HepG2 (cell line): ENCODE measurements around the gene TRPV2. TPM values are rescaled to one million over a fixed set of nuclear protein-coding genes. Genes with fewer than 3 reads are reported as not detected.
A peak's percentile ranks its signal among the peaks of the same experiment; 100 is the strongest.

Source experiments
- ARHGAP35 ChIP-seq: sonication (generic); formaldehyde crosslinking; IDR thresholded peaks from 2 replicates; pipeline ENCODE4 v1.9.0; 2022; ENCODE audit warnings: mild to moderate bottlenecking, inconsistent platforms, moderate library complexity, missing genetic modification reagents, borderline replicate concordance
- EEA1 ChIP-seq: sonication (generic); formaldehyde crosslinking; IDR thresholded peaks from 2 replicates; pipeline ENCODE4 v1.5.1; 2020; ENCODE audit warnings: mild to moderate bottlenecking, missing genetic modification reagents, borderline replicate concordance
- JUN ChIP-seq: sonication (generic); formaldehyde crosslinking; IDR thresholded peaks from 2 replicates; pipeline ENCODE4 v1.4.0; 2020; ENCODE audit warnings: mild to moderate bottlenecking, missing genetic modification reagents
- KMT2B ChIP-seq: IDR thresholded peaks from 2 replicates; pipeline ENCODE4 v1.6.1; 2016; ENCODE audit warnings: missing genetic modification reagents, missing compliant biosample characterization
- MLX ChIP-seq: IDR thresholded peaks from 2 replicates; pipeline ENCODE4 v1.6.1; 2016
- MTA1 ChIP-seq: sonication (generic); formaldehyde crosslinking; IDR thresholded peaks from 2 replicates; pipeline ENCODE4 v1.4.0; 2020; ENCODE audit warnings: missing genetic modification reagents, mild to moderate bottlenecking, borderline replicate concordance
- MTF2 ChIP-seq: sonication (generic); formaldehyde crosslinking; IDR thresholded peaks from 2 replicates; pipeline ENCODE4 v1.5.0; 2020; ENCODE audit warnings: missing genetic modification reagents, borderline replicate concordance
- MZF1 ChIP-seq: sonication (generic); formaldehyde crosslinking; IDR thresholded peaks from 2 replicates; pipeline ENCODE4 v1.8.1; 2023; ENCODE audit warnings: mild to moderate bottlenecking, missing genetic modification reagents, borderline replicate concordance
- POLR2AphosphoS5 ChIP-seq: IDR thresholded peaks from 2 replicates; pipeline ENCODE4 v1.6.1; 2012; ENCODE audit warnings: low read depth, low read length
- SIN3A ChIP-seq: IDR thresholded peaks from 2 replicates; pipeline ENCODE4 v1.6.1; 2011; ENCODE audit warnings: low read depth, mild to moderate bottlenecking, control low read depth, low read length, borderline replicate concordance
- ZFY ChIP-seq: sonication (generic); formaldehyde crosslinking; IDR thresholded peaks from 2 replicates; pipeline ENCODE4 v1.4.0; 2020; ENCODE audit warnings: missing genetic modification reagents
- ZNF205 ChIP-seq: IDR thresholded peaks from 2 replicates; pipeline ENCODE4 v1.6.1; 2018; ENCODE audit warnings: missing biosample characterization, missing genetic modification reagents
- ZNF317 ChIP-seq: sonication (generic); formaldehyde crosslinking; IDR thresholded peaks from 2 replicates; pipeline ENCODE4 v1.5.0; 2020; ENCODE audit warnings: mild to moderate bottlenecking, missing genetic modification reagents
- ZNF484 ChIP-seq: sonication (generic); formaldehyde crosslinking; IDR thresholded peaks from 2 replicates; pipeline ENCODE4 v1.5.1; 2020; ENCODE audit warnings: mild to moderate bottlenecking, low read depth, missing genetic modification reagents, borderline replicate concordance
- ZNF496 ChIP-seq: sonication (generic); formaldehyde crosslinking; IDR thresholded peaks from 2 replicates; pipeline ENCODE4 v1.8.1; 2023; ENCODE audit warnings: mild to moderate bottlenecking, moderate library complexity, missing genetic modification reagents; ENCODE audit not compliant: insufficient replicate concordance
- ZNF639 ChIP-seq: conservative IDR thresholded peaks from 2 replicates; pipeline ENCODE4 v1.6.1; 2018; ENCODE audit warnings: missing genetic modification reagents
- ZNF703 ChIP-seq: sonication (generic); formaldehyde crosslinking; IDR thresholded peaks from 2 replicates; pipeline ENCODE4 v1.5.1; 2020; ENCODE audit warnings: missing genetic modification reagents, mild to moderate bottlenecking, moderate library complexity, borderline replicate concordance
- ZNF891 ChIP-seq: sonication (generic); formaldehyde crosslinking; IDR thresholded peaks from 2 replicates; pipeline ENCODE4 v1.5.0; 2020; ENCODE audit warnings: mild to moderate bottlenecking, missing genetic modification reagents
- polyA plus RNA-seq, 8 experiments: library from polyadenylated mRNA; depleted of rRNA in 3 of 8; stranded (reverse) in 7 of 8; unstranded in 1 of 8; fragments of >200 nt; fragmentation: Illumina TruSeq in 4 of 8; extraction: Trizol in 4 of 8; gene quantifications; 2 replicates each; pipeline versions ENCODE4 v1.2.1 to v1.2.3, GENCODE V29; 2011 to 2016; ENCODE audit warnings: low read depth in 4 of 8, missing spikeins in 1 of 8, mixed read lengths in 1 of 8; ENCODE audit not compliant: insufficient read depth in 1 of 8
- total RNA-seq, 5 experiments: library from RNA; depleted of rRNA; stranded (reverse); fragments of >200 nt; fragmentation: Illumina TruSeq; extraction: Trizol; gene quantifications; 2 replicates each; pipeline ENCODE4 v1.2.3, GENCODE V29; 2016; ENCODE audit warnings: low read depth in 1 of 5
- TF ChIP-seq, protein P1 (sequence below): sonication (generic); formaldehyde crosslinking; IDR thresholded peaks from 2 replicates; pipeline ENCODE4 v1.4.0; 2020; ENCODE audit warnings: mild to moderate bottlenecking, missing genetic modification reagents
- TF ChIP-seq, protein P2 (sequence below): sonication (generic); formaldehyde crosslinking; IDR thresholded peaks from 2 replicates; pipeline ENCODE4 v1.4.0; 2020; ENCODE audit warnings: missing genetic modification reagents
- TF ChIP-seq, protein P3 (sequence below): IDR thresholded peaks from 2 replicates; pipeline ENCODE4 v1.6.1; 2016; ENCODE audit warnings: missing compliant biosample characterization, missing genetic modification reagents, borderline replicate concordance
- TF ChIP-seq, protein P4 (sequence below): sonication (generic); formaldehyde crosslinking; IDR thresholded peaks from 2 replicates; pipeline ENCODE4 v1.4.0; 2020; ENCODE audit warnings: missing genetic modification reagents

Gene TRPV2
- total and polyA plus RNA-seq, 2 of the 13 experiments (the other 11 are each of a cell fraction or from before 2014, with no cell fraction given), result 13.6 to 21.3 TPM

DNA sequence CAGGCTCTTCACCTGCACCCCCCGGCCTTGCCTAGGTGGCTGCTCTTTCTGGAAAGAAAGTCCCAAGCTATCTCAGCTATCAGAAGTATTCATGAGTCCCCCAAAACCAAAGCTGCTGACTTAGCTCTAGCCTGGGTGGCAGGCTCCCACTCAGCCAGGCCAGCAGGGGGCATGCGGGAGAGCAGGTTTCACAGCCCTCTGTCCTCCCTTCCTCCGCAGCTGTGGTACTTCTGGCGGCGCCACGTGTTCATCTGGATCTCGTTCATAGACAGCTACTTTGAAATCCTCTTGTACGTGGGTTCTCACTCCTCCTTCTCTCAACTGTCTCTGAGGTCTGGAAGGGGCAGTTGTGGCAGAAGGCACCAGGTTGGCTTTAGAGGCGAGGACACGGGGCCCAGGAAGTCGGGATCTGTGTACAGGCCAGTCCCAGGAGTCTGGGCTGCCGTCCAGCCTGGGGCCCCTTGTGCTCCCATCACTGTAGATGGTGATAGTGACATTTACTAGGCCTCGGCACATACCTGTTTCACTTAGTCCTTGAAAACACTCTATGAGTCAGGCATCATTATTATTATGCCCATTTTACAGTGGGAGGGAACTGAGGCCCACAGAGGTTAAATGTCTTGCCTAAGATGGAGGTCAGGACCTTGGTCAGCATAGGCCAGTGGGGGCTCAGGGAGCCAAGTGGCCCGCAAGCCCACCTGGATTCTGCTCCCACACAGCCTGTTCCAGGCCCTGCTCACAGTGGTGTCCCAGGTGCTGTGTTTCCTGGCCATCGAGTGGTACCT, 12.9 kb downstream of the TRPV2 start (continued):
- TF ChIP-seq SIN3A (no peak), ZNF891 (CRISPR knock-in tag) (no peak), ARHGAP35 (no peak), ZNF639 (CRISPR knock-in tag) (no peak), ZNF317 (CRISPR knock-in tag) (no peak), ZNF205 (CRISPR knock-in tag) (peak; percentile 64; the same call in 1 of the 2 replicates), ZNF703 (no peak), ZNF496 (CRISPR knock-in tag) (no peak), EEA1 (no peak), MTF2 (no peak), MLX (CRISPR knock-in tag) (no peak), MZF1 (CRISPR knock-in tag) (no peak), JUN (CRISPR knock-in tag) (no peak), ZFY (CRISPR knock-in tag) (peak; percentile 71), MTA1 (CRISPR knock-in tag) (0 out of 2 replicates have a peak, but pooled peaks have one; percentile 36), POLR2AphosphoS5 (no peak), ZNF484 (CRISPR knock-in tag) (no peak), KMT2B (CRISPR knock-in tag) (0 out of 2 replicates have a peak, but pooled peaks have one; percentile 40)
- TF ChIP-seq, protein P1, sequence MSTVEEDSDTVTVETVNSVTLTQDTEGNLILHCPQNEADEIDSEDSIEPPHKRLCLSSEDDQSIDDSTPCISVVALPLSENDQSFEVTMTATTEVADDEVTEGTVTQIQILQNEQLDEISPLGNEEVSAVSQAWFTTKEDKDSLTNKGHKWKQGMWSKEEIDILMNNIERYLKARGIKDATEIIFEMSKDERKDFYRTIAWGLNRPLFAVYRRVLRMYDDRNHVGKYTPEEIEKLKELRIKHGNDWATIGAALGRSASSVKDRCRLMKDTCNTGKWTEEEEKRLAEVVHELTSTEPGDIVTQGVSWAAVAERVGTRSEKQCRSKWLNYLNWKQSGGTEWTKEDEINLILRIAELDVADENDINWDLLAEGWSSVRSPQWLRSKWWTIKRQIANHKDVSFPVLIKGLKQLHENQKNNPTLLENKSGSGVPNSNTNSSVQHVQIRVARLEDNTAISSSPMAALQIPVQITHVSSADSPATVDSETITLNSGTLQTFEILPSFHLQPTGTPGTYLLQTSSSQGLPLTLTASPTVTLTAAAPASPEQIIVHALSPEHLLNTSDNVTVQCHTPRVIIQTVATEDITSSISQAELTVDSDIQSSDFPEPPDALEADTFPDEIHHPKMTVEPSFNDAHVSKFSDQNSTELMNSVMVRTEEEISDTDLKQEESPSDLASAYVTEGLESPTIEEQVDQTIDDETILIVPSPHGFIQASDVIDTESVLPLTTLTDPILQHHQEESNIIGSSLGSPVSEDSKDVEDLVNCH (CRISPR knock-in tag), result no peak
- TF ChIP-seq, protein P2, sequence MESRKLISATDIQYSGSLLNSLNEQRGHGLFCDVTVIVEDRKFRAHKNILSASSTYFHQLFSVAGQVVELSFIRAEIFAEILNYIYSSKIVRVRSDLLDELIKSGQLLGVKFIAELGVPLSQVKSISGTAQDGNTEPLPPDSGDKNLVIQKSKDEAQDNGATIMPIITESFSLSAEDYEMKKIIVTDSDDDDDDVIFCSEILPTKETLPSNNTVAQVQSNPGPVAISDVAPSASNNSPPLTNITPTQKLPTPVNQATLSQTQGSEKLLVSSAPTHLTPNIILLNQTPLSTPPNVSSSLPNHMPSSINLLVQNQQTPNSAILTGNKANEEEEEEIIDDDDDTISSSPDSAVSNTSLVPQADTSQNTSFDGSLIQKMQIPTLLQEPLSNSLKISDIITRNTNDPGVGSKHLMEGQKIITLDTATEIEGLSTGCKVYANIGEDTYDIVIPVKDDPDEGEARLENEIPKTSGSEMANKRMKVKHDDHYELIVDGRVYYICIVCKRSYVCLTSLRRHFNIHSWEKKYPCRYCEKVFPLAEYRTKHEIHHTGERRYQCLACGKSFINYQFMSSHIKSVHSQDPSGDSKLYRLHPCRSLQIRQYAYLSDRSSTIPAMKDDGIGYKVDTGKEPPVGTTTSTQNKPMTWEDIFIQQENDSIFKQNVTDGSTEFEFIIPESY (CRISPR knock-in tag), result peak; percentile 78
- TF ChIP-seq, protein P3, sequence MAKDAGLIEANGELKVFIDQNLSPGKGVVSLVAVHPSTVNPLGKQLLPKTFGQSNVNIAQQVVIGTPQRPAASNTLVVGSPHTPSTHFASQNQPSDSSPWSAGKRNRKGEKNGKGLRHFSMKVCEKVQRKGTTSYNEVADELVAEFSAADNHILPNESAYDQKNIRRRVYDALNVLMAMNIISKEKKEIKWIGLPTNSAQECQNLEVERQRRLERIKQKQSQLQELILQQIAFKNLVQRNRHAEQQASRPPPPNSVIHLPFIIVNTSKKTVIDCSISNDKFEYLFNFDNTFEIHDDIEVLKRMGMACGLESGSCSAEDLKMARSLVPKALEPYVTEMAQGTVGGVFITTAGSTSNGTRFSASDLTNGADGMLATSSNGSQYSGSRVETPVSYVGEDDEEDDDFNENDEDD (CRISPR knock-in tag), result peak; percentile 87; the same call in 1 of the 2 replicates
- TF ChIP-seq, protein P4, sequence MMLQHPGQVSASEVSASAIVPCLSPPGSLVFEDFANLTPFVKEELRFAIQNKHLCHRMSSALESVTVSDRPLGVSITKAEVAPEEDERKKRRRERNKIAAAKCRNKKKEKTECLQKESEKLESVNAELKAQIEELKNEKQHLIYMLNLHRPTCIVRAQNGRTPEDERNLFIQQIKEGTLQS (CRISPR knock-in tag), result no peak
